ENCODE measurements around the gene MTRF1L. TPM values are rescaled to one million over a fixed set of nuclear protein-coding genes. Genes with fewer than 3 reads are reported as not detected.

The MTRF1L gene
- total and polyA plus RNA-seq, 2 of the 13 experiments (the other 11 are each of a cell fraction or from before 2014, with no cell fraction given): 17.6 to 28.7 TPM

DNA sequence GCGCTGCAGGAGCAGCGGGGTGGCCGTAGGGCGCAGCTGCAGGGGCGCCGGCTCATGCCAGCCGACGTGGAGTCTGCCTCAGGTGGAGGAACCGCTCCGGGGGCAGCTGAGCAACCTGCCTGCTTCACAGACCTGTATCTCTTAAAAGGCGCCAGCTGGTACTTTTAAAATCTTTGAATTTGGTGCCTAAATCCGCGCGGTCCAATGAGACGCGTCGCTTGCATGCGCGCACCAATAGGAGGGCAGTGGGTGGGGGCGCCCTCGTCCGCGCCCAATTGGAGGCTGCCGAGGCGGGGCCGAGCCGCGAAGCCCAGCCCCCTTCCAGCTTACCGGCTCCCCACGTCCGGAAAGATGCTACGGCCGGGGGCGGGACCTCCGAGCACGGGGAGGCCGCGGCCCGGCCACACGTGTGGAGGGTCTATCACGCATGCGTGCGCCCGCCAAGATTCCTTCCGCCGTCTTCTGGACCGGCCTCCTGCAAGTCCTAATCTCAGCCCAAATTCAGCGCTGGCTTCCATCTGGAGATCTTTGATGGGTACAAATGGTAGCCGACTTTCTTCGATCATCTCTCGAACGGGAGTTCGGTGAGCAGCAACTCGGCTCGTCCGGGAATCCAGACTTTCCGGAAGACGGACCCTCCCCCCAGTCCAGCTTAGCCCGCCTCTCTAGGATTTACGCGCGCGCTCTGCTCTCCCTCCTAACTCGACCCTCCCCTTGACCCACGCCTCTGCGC lies 19.4 kb downstream of the MTRF1L start, which contains the start of gene FBXO5 (continued):
- TF ChIP-seq ZNF652 (CRISPR knock-in tag; IDR thresholded peaks at IDR 0.05; ENCODE audit: borderline replicate concordance, low read depth) (no peak), MTA3 (CRISPR knock-in tag; IDR thresholded peaks at IDR 0.05) (no peak), DNMT3B (CRISPR knock-in tag; conservative IDR thresholded peaks at IDR 0.05) (peak; percentile 89), RARA (CRISPR knock-in tag; IDR thresholded peaks at IDR 0.05) (no peak), KLF11 (CRISPR knock-in tag; IDR thresholded peaks at IDR 0.05) (peak; percentile 17; the same call in 1 of the 2 replicates), PHF8 (CRISPR knock-in tag; IDR thresholded peaks at IDR 0.05) (peak; percentile 95), HES4 (CRISPR knock-in tag; IDR thresholded peaks at IDR 0.05; ENCODE audit: borderline replicate concordance) (0 out of 2 replicates have a peak, but pooled peaks have one; percentile 38), KDM5A (IDR thresholded peaks at IDR 0.05; ENCODE audit: borderline replicate concordance, low read length) (no peak; the same call in 1 of the 2 replicates), ZNF546 (CRISPR knock-in tag; conservative IDR thresholded peaks at IDR 0.05) (no peak; the same call in 1 of the 2 replicates), POLR2A (IDR thresholded peaks at IDR 0.05; ENCODE audit: insufficient read depth in 1 of 2, low read depth in 2 of 2, low read length in 2 of 2) (peak; percentile 80 to 87), PAXIP1 (CRISPR knock-in tag; conservative IDR thresholded peaks at IDR 0.05) (peak; percentile 61), ZNF382 (CRISPR knock-in tag; IDR thresholded peaks at IDR 0.05; ENCODE audit: borderline replicate concordance) (no peak), JUND (CRISPR knock-in tag; IDR thresholded peaks at IDR 0.05) (no peak), ZNF704 (CRISPR knock-in tag; IDR thresholded peaks at IDR 0.05; ENCODE audit: borderline replicate concordance) (peak; percentile 65), GATAD2A (CRISPR knock-in tag; IDR thresholded peaks at IDR 0.05) (no peak), ZNF713 (CRISPR knock-in tag; IDR thresholded peaks at IDR 0.05) (no peak)
- TF ChIP-seq, protein P1, sequence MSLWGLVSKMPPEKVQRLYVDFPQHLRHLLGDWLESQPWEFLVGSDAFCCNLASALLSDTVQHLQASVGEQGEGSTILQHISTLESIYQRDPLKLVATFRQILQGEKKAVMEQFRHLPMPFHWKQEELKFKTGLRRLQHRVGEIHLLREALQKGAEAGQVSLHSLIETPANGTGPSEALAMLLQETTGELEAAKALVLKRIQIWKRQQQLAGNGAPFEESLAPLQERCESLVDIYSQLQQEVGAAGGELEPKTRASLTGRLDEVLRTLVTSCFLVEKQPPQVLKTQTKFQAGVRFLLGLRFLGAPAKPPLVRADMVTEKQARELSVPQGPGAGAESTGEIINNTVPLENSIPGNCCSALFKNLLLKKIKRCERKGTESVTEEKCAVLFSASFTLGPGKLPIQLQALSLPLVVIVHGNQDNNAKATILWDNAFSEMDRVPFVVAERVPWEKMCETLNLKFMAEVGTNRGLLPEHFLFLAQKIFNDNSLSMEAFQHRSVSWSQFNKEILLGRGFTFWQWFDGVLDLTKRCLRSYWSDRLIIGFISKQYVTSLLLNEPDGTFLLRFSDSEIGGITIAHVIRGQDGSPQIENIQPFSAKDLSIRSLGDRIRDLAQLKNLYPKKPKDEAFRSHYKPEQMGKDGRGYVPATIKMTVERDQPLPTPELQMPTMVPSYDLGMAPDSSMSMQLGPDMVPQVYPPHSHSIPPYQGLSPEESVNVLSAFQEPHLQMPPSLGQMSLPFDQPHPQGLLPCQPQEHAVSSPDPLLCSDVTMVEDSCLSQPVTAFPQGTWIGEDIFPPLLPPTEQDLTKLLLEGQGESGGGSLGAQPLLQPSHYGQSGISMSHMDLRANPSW (CRISPR knock-in tag; IDR thresholded peaks at IDR 0.05; ENCODE audit: borderline replicate concordance): peak; percentile 76; the same call in 1 of the 2 replicates
- TF ChIP-seq, protein P2, sequence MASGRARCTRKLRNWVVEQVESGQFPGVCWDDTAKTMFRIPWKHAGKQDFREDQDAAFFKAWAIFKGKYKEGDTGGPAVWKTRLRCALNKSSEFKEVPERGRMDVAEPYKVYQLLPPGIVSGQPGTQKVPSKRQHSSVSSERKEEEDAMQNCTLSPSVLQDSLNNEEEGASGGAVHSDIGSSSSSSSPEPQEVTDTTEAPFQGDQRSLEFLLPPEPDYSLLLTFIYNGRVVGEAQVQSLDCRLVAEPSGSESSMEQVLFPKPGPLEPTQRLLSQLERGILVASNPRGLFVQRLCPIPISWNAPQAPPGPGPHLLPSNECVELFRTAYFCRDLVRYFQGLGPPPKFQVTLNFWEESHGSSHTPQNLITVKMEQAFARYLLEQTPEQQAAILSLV (CRISPR knock-in tag; IDR thresholded peaks at IDR 0.05; ENCODE audit: borderline replicate concordance): peak; percentile 11; the same call in 1 of the 2 replicates

All from HepG2 (cell line).